Thoracic aorta (tissue), 2 donors: ENCODE data around the gene LCNL1. TPM values are rescaled to one million over a fixed set of nuclear protein-coding genes. Genes with fewer than 3 reads are reported as not detected.

Experiments used
- ATAC-seq: fragments of 150-250 bp; one replicate; pipeline ENCODE4 v1.8.0; 2017; ENCODE audit warnings: low read depth; ENCODE audit not compliant: insufficient number of reproducible peaks, low FRiP score
- DNase-seq: peaks from one replicate; pipeline ENCODE4 v3.0.0-alpha.2; 2020; ENCODE audit warnings: low spot score
- H3K27ac ChIP-seq, 2 donors: fragments of 200-600 bp; sonication (generic); 1 replicate in 1 of 2; 2 replicates in 1 of 2; pipeline ENCODE4 v1.5.1; 2016; ENCODE audit warnings: mild to moderate bottlenecking in 2 of 2, moderate library complexity in 2 of 2
- H3K27me3 ChIP-seq: fragments of 200-600 bp; sonication (generic); replicated peaks from 2 replicates; pipeline ENCODE4 v1.6.0; 2016; ENCODE audit warnings: mild to moderate bottlenecking; ENCODE audit not compliant: insufficient read depth
- H3K36me3 ChIP-seq: fragments of 200-600 bp; sonication (generic); one replicate; pipeline ENCODE4 v1.5.1; 2016
- H3K4me1 ChIP-seq, 2 donors: fragments of 200-600 bp; sonication (generic); 1 replicate in 1 of 2; 2 replicates in 1 of 2; pipeline versions ENCODE4 v1.5.1 to v1.6.0; 2016; ENCODE audit warnings: low read depth in 2 of 2, mild to moderate bottlenecking in 1 of 2; ENCODE audit not compliant: control insufficient read depth in 1 of 2
- H3K4me3 ChIP-seq: fragments of 200-600 bp; sonication (generic); 2 replicates; pipeline ENCODE4 v1.5.1; 2016; ENCODE audit warnings: mild to moderate bottlenecking
- H3K9me3 ChIP-seq: fragments of 200-600 bp; sonication (generic); 2 replicates; pipeline ENCODE4 v1.5.1; 2016
- total RNA-seq, 2 donors: library from RNA; depleted of rRNA; stranded (reverse); fragments of >200 nt; gene quantifications; one replicate each; pipeline versions ENCODE4 v1.1.0 to v1.2.3, GENCODE V29; 2016
- TF ChIP-seq, protein P1 (sequence below): fragments of 200-600 bp; sonication (generic); IDR thresholded peaks from one replicate; pipeline ENCODE4 v1.5.1; 2019; ENCODE audit warnings: antibody characterized with exemption

Gene LCNL1
- total RNA-seq, 2 donors from 2014 or later, result not detected

DNA sequence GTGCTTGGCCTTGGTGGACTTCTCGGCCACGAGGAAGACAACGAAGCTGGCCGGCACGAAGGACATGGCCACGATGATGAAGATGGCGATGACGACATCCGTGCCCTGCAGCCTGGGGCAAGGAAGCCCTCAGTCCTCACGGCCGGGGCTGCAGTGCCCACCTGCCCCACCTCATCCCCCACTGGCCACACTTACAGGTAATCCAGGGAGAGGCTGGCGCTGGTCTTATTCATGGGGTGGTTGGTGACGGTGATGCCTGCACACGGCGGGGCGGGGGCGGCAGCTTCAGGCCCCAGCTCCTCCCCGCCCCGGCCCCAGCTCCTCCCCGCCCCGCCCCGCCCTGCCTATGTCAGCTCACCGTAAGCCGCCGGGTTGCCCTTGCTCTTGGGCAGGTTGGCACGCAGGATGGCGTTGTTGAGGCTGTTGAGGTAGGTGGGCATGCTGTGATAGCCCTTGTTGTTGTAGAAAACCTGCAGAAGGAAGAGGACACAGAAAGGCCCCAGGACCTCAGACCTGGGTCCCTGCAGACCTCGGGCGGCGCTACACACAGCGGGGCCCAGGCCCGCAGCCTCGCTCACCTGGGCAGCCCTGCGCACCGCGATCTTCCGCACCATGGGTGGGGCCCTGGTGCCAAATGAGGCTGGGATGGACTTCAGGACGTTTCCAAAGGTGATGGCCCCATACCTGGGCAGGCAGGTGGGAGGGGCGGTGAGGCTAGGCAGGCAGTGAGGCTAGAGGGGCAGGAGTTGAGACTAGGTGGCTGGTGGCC lies 29.3 kb downstream of the LCNL1 start:
- peaks cover 21% of the 10 kb centered on the region for H3K36me3 ChIP-seq

DNA sequence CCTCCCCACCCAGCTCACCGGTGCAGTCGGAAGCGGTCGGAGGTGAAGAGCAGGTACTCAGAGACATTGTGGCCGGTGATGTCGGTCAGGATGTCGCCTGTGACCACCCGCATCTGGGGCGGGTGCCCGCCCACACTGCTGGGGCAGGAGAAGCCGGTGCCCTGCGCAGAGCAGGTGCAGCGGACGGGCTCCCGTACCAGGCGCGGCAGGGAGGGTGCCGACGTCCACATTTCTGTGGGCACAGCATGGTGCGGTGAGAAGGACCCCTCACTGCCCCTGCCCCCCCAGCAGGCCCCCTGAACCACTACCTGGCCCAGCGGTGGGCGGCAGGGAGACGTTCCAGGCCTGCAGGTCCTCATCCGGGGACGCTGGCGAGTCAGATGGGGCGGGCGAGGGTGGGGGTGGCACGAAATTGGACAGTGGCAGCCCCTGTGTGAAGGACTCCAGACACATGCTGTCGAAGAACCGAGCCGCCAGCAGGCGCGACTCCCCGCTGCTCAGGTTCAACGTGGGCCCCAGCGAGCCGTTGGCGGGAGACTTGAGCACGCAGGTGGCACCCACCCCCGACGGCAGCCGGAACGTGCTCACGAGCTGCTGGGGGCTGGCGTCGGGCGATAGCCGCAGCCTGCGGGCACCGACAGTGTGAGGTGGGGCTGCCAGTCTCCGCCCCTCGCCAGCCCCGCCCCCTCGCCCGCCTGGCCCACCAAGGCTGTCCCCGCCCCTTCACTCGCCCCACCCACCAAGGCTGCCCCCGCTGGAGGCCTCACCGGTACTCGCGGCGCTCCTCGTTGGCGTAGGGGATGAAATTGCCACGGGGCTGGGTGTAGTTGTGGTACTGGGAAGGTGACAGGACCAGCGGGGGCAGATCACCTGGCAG lies 30.1 kb downstream of the LCNL1 start:
- Histone ChIP-seq H3K27ac (no peak overlapping the region), H3K4me1 (no peaks in the 10 kb centered on the region), H3K9me3 (no peaks in the 10 kb centered on the region), H3K36me3 (peaks cover 29% of the 10 kb centered on the region), H3K27me3 (no peaks in the 10 kb centered on the region), H3K4me3 (no peak overlapping the region)
- TF ChIP-seq, protein P1, sequence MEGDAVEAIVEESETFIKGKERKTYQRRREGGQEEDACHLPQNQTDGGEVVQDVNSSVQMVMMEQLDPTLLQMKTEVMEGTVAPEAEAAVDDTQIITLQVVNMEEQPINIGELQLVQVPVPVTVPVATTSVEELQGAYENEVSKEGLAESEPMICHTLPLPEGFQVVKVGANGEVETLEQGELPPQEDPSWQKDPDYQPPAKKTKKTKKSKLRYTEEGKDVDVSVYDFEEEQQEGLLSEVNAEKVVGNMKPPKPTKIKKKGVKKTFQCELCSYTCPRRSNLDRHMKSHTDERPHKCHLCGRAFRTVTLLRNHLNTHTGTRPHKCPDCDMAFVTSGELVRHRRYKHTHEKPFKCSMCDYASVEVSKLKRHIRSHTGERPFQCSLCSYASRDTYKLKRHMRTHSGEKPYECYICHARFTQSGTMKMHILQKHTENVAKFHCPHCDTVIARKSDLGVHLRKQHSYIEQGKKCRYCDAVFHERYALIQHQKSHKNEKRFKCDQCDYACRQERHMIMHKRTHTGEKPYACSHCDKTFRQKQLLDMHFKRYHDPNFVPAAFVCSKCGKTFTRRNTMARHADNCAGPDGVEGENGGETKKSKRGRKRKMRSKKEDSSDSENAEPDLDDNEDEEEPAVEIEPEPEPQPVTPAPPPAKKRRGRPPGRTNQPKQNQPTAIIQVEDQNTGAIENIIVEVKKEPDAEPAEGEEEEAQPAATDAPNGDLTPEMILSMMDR, result no peak
- ATAC-seq (no peak), DNase-seq (no peak)

More for the DNA sequence above, 29.3 kb downstream of the LCNL1 start:
- DNase-seq, result no peak
- H3K27ac ChIP-seq, result no peak overlapping the region
- ATAC-seq, result no peak
- no peaks in the 10 kb centered on the region for H3K4me1 ChIP-seq
- TF ChIP-seq, protein P1, result no peak
- no peak overlapping the region for H3K4me3 ChIP-seq
- no peaks in the 10 kb centered on the region for H3K27me3 ChIP-seq
- H3K9me3 ChIP-seq, result no peaks in the 10 kb centered on the region

DNA sequence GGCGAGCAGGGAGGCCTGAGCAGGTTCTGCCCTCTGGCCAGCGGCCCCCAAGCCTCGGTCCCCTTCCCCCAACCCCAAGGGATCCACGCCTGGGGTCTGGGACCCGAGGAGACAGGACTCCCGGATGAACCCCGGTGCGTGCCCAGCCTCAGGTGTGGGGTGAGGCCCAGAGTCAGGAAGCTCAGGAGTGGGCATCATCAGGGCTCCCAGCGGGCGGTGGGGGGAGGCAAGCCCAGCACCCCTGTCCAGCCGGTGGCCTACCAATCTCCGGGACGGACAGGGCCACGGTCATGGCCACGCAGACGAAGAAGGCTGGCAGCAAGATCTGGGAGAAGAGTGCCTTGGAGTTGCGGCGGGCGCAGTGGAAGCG lies 30.8 kb downstream of the LCNL1 start:
- Histone ChIP-seq H3K4me1 (no peaks in the 10 kb centered on the region), H3K36me3 (peaks cover 31% of the 10 kb centered on the region), H3K4me3 (no peak overlapping the region), H3K27me3 (no peaks in the 10 kb centered on the region), H3K27ac (no peak overlapping the region), H3K9me3 (no peaks in the 10 kb centered on the region)
- TF ChIP-seq, protein P1, result no peak
- no peak for DNase-seq
- ATAC-seq, result no peak

DNA sequence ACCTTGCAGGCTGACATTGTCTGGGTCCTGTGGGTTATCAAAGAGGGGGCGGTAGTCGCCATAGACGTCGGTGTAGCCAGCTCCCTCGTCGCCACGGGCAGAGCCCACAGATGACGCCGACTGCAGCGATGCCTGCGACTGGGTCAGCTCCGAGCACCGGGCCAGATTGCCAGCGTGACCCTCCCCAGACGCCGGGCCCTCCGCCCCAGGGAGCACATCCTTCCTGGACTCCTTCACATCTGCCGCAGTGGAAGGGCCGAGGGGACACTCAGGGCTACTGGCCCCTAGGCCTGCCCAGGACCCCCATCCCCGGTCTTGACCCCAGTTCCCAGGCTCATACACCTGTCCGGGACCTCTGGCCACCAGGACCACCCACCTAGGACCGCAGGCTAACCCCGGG lies 31.4 kb downstream of the LCNL1 start:
- H3K27me3 ChIP-seq, result no peaks in the 10 kb centered on the region
- H3K4me3 ChIP-seq, result no peak overlapping the region
- ATAC-seq, result no peak
- TF ChIP-seq, protein P1, result no peak
- H3K4me1 ChIP-seq, result no peaks in the 10 kb centered on the region
- no peaks in the 10 kb centered on the region for H3K9me3 ChIP-seq
- peaks cover 31% of the 10 kb centered on the region for H3K36me3 ChIP-seq
- H3K27ac ChIP-seq, result no peak overlapping the region
- DNase-seq, result no peak
